MCF 10A (cell line): Measurements from ENCODE around the gene RFWD3. TPM values are rescaled to one million over a fixed set of nuclear protein-coding genes. Genes with fewer than 3 reads are reported as not detected.
"Not testable (repeated sequence)": the region's sequence is repeated elsewhere in the genome, so short reads cannot be mapped to it uniquely, and the experiment has no call there.

Experiments
- BruUV-seq: library from RNA; stranded (reverse); fragments of 400-500 nt; replicated peaks from 2 replicates; lab custom pipeline; 2021; lab: Mats Ljungman, UMichigan
- CTCF ChIA-PET: fragments of 300-600 bp; sonication (Branson Sonifier 250); formaldehyde crosslinking; extraction: SDS; loops from one replicate; lab custom pipeline; 2021; ENCODE audit warnings: antibody characterized with exemption, inconsistent platforms; lab: Yijun Ruan, JAX
- POLR2A ChIA-PET: fragments of 300-600, 350-650 bp; sonication (Branson Sonifier 250); formaldehyde crosslinking; extraction: SDS; loops from one replicate; lab custom pipeline; 2020; ENCODE audit warnings: antibody characterized with exemption, inconsistent platforms; lab: Yijun Ruan, JAX
- DNase-seq: peaks from one replicate; pipeline ENCODE4 v3.0.0-alpha.2; 2018; ENCODE audit not compliant: unreplicated experiment
- H3K27ac Mint-ChIP-seq: one replicate; pipeline ENCODE4 v1.8.0; 2022; ENCODE audit warnings: mild to moderate bottlenecking, low read depth, mixed read lengths; ENCODE audit not compliant: unreplicated experiment
- H3K27me3 Mint-ChIP-seq: one replicate; pipeline ENCODE4 v1.8.0; 2022; ENCODE audit warnings: mixed read lengths; ENCODE audit not compliant: insufficient read depth, unreplicated experiment
- H3K36me3 Mint-ChIP-seq: one replicate; pipeline ENCODE4 v1.8.0; 2022; ENCODE audit warnings: mild to moderate bottlenecking, moderate library complexity, mixed read lengths; ENCODE audit not compliant: insufficient read depth, unreplicated experiment
- H3K4me1 Mint-ChIP-seq: one replicate; pipeline ENCODE4 v1.8.0; 2022; ENCODE audit warnings: mixed read lengths; ENCODE audit not compliant: insufficient read depth, unreplicated experiment
- H3K4me3 Mint-ChIP-seq: one replicate; pipeline ENCODE4 v1.8.0; 2022; ENCODE audit warnings: mild to moderate bottlenecking, moderate library complexity, mixed read lengths; ENCODE audit not compliant: unreplicated experiment
- H3K9me3 Mint-ChIP-seq: one replicate; pipeline ENCODE4 v1.8.0; 2022; ENCODE audit warnings: mixed read lengths; ENCODE audit not compliant: unreplicated experiment
- intact Hi-C: fragments of 100-400 bp; cut with micrococcal nuclease; formaldehyde crosslinking; loops from 2 replicates; pipeline ENCODE4 v1.14.1; 2022
- total RNA-seq: library from RNA; stranded (reverse); gene quantifications from 2 replicates; pipeline ENCODE4 v1.2.3, GENCODE V29; 2022
- TF ChIP-seq, protein P1 (sequence below): fragments of 200-600 bp; IDR thresholded peaks from one replicate; pipeline ENCODE4 v1.8.0; 2022; ENCODE audit warnings: antibody characterized with exemption, mild to moderate bottlenecking; ENCODE audit not compliant: unreplicated experiment

The RFWD3 gene
- total RNA-seq, 1 experiment from 2014 or later, result 33.7 TPM

DNA sequence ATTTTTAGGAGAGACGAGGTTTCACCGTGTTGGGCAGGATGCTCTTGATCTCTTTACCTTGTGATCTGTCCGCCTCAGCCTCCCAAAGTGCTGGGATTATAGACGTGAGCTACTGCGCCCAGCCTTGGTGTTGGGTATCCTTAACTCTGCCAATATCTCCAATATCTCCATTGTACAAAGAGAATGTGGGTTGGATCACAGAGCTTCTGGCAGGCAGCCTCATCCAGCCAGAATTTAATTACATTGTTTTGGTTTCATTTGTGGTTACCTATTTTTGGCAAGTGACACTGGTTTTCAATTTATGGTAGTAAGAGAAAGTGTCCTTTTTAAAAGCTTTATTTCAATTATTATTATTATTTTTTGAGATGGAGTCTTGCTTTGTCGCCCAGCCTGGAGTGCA, 14.0 kb upstream of the RFWD3 start:
- no peak for DNase-seq
- Mint-ChIP-seq H3K4me1 (no peaks in the 10 kb centered on the region), H3K27me3 (no peaks in the 10 kb centered on the region), H3K4me3 (no peak overlapping the region), H3K36me3 (peaks cover 47% of the 10 kb centered on the region), H3K27ac (no peak overlapping the region), H3K9me3 (no peaks in the 10 kb centered on the region)
- CTCF ChIA-PET, result interaction anchor here (0.6 to 1.6 kb wide), 2 partner anchors 182 to 226 kb away, joined by 5 to 6 read pairs; no protein-coding TSS in a partner anchor
- intact Hi-C loops, result no loop called here
- TF ChIP-seq, protein P1, sequence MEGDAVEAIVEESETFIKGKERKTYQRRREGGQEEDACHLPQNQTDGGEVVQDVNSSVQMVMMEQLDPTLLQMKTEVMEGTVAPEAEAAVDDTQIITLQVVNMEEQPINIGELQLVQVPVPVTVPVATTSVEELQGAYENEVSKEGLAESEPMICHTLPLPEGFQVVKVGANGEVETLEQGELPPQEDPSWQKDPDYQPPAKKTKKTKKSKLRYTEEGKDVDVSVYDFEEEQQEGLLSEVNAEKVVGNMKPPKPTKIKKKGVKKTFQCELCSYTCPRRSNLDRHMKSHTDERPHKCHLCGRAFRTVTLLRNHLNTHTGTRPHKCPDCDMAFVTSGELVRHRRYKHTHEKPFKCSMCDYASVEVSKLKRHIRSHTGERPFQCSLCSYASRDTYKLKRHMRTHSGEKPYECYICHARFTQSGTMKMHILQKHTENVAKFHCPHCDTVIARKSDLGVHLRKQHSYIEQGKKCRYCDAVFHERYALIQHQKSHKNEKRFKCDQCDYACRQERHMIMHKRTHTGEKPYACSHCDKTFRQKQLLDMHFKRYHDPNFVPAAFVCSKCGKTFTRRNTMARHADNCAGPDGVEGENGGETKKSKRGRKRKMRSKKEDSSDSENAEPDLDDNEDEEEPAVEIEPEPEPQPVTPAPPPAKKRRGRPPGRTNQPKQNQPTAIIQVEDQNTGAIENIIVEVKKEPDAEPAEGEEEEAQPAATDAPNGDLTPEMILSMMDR, result no peak
- POLR2A ChIA-PET, result interaction anchor here (1.6 kb wide), 1 partner anchor 13 kb away, joined by 3 read pairs; no protein-coding TSS in a partner anchor
- no TSS peak for BruUV-seq

DNA sequence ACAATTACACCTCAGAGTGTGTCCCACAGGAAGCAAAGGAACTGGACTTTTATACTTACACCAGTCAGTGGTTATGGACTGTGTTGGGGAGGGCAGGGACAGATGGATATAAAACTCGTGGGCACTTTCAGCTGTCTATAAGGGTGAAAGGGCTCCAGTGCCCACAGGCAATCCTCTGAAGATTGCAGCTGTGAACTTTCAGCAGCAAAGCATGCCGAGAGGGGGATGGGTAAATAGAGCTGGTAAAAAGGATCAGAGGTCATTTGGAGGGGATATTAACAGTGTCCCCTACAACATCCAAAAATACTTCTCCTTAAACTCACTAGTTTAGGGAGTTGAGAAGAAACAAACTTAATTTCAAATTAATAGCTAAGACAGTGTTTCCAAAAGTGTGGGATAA, 13.3 kb upstream of the RFWD3 start:
- TF ChIP-seq, protein P1, result no peak
- no peaks in the 10 kb centered on the region for H3K9me3 Mint-ChIP-seq
- no TSS peak for BruUV-seq
- no peak overlapping the region for H3K27ac Mint-ChIP-seq
- H3K4me3 Mint-ChIP-seq, result no peak overlapping the region
- H3K36me3 Mint-ChIP-seq, result peaks cover 46% of the 10 kb centered on the region
- ChIA-PET POLR2A (interaction anchor here (1.6 kb wide), 1 partner anchor 13 kb away, joined by 3 read pairs; no protein-coding TSS in a partner anchor), CTCF (interaction anchor here (0.7 to 1.6 kb wide), 2 partner anchors 183 to 1444 kb away, joined by 3 to 5 read pairs; no protein-coding TSS in a partner anchor)
- no peaks in the 10 kb centered on the region for H3K27me3 Mint-ChIP-seq
- H3K4me1 Mint-ChIP-seq, result no peaks in the 10 kb centered on the region
- DNase-seq, result no peak
- intact Hi-C loops, result no loop called here

DNA sequence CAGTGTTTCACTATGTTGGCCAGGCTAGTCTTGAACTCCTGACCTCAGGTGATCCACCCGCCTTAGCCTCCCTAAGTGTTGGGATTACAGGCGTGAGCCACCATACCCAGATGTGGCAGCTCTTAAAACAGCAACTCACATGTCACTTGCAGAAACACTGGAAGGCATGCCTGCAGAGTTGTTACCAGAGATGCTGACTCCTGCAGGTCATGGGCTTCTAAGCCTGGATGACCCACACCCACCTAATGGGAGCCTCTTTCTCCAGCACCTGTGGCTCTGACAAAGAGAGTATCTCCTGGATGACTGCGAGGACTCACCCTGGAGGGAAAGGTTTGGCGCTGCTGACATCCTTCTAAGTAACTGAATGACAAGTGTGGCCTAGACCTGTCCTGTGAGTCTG, 11.2 kb upstream of the RFWD3 start:
- Mint-ChIP-seq H3K4me3 (no peak overlapping the region), H3K27me3 (no peaks in the 10 kb centered on the region), H3K27ac (no peak overlapping the region), H3K4me1 (no peaks in the 10 kb centered on the region), H3K9me3 (no peaks in the 10 kb centered on the region), H3K36me3 (peaks cover 46% of the 10 kb centered on the region)
- TF ChIP-seq, protein P1, result no peak
- no peak for DNase-seq
- CTCF ChIA-PET, result interaction anchor here (0.6 kb wide), 1 partner anchor 1065 kb away, joined by 3 read pairs; no protein-coding TSS in a partner anchor
- no TSS peak for BruUV-seq
- POLR2A ChIA-PET, result no interaction called here
- intact Hi-C loops, result no loop called here

DNA sequence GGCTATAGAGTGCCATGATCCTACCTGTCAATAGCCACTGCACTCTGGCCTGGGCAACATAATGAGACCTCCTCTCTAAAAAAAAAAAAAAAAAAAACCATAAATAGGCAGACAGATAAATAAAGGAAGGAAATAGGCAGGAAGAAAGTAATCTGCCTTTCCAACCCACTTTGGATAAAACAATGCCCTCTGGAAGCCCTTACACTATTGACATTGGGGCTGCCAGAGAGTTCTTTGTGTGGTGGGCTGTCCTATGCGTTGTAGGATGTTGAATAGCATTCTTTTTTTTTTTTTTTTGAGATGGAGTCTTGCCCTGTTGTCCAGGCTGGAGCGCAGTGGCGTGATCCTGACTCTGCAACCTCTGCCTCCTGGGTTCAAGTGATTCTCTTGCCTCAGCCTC, 7.2 kb upstream of the RFWD3 start:
- intact Hi-C loops, result no loop called here
- TF ChIP-seq, protein P1, result no peak
- no peaks in the 10 kb centered on the region for H3K27me3 Mint-ChIP-seq
- peaks cover 29% of the 10 kb centered on the region for H3K36me3 Mint-ChIP-seq
- H3K9me3 Mint-ChIP-seq, result no peaks in the 10 kb centered on the region
- POLR2A ChIA-PET, result interaction anchor here (0.7 kb wide), 1 partner anchor 15 kb away, joined by 4 read pairs; no protein-coding TSS in a partner anchor
- CTCF ChIA-PET, result no interaction called here
- no peak overlapping the region for H3K4me3 Mint-ChIP-seq
- no TSS peak for BruUV-seq
- no peak overlapping the region for H3K27ac Mint-ChIP-seq
- H3K4me1 Mint-ChIP-seq, result no peaks in the 10 kb centered on the region
- DNase-seq, result no peak

DNA sequence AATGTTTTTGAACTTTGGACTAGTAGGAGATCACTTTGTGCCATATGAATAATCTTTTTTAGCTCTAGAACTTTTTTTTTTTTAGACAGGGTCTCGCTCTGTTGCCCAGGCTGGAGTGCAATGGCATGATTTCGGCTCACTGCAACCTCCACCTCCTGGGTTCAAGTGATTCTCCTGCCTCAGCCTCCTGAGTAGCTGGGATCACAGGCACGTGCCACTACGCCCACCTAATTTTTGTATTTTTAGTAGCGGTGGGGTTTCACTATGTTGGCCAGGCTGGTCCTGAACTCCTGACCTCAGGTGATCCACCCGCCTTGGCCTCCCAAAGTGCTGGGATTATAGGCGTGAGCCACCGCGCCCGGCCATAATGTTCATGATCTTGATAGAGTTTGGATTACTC, 2.2 kb upstream of the RFWD3 start:
- POLR2A ChIA-PET, result interaction anchor here (1.1 to 3.6 kb wide), 2 partner anchors 15 to 32 kb away, joined by 3 to 33 read pairs; partner anchors contain the start of gene MLKL

More for the DNA sequence above, 2.2 kb upstream of the RFWD3 start:
- intact Hi-C loops, H3K4me1 Mint-ChIP-seq, DNase-seq, H3K9me3 Mint-ChIP-seq, H3K4me3 Mint-ChIP-seq, H3K27me3 Mint-ChIP-seq, BruUV-seq, H3K27ac Mint-ChIP-seq: not testable (repeated sequence)
- CTCF ChIA-PET, result interaction anchor here (0.7 to 2.2 kb wide), 3 partner anchors 18 to 414 kb away, joined by 3 to 8 read pairs (median 5); no protein-coding TSS in a partner anchor
- H3K36me3 Mint-ChIP-seq, result peaks cover 33% of the 10 kb centered on the region
